ENCODE results near the gene PI16. TPM values are rescaled to one million over a fixed set of nuclear protein-coding genes. Genes with fewer than 3 reads are reported as not detected.
A peak's percentile ranks its signal among the peaks of the same experiment; 100 is the strongest.

Gene PI16
- total RNA-seq, 1 donor from 2014 or later: not detected

DNA sequence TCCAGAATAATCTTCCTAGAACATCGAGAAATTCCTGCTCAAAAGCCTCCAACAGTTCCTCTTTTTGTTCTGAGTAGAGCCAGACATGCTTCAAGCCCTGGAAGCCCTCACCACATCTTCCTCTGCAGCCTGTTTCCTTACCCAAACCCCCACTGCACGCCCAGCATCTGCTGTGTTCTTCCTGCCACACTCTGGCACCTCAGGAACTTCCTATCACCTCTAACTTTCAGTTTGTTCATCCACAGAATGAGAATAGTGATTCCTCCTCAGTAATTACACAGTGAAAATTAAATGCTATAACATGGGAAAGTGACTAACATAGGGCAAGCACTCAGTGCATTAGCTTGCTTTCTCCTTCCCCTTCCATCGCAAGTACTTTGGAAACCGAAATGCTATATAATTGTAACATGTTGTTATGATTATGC lies 42.5 kb upstream of the PI16 start:
- no peaks in the 10 kb centered on the region for H3K27me3 ChIP-seq (ENCODE audit: control insufficient read depth, insufficient read depth, low read length)
- no peak for TF ChIP-seq CTCF (IDR thresholded peaks at IDR 0.05; ENCODE audit: insufficient read depth, low read length, severe bottlenecking)
- no peak overlapping the region for H3K4me3 ChIP-seq (ENCODE audit: low read depth, low read length)
- H3K36me3 ChIP-seq (ENCODE audit: control insufficient read depth, insufficient read depth, low read length): peaks cover 6% of the 10 kb centered on the region
- FAIRE-seq (no peak), DNase-seq (ENCODE audit: low read depth) (no peak)

DNA sequence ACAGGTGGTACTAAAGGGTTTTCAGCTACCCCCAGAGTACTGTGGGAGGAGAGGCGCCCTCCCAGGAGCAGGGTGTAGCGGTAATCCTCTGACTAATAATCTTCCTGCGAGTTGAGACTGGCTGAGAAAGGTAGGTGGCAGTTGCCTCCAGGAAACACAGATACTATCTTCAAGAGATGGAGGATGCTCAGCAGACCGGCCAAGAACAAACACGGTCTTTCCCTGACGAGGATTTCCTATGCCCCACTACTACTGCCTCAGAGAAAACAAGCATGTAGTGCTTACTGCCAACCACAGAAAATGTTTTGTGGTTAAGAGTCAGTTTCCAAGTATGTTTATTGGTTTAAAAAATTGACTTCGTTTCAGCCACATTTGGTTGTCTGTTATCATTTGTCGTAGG lies 42.0 kb upstream of the PI16 start:
- DNase-seq (ENCODE audit: low read depth) (peak; percentile 91), FAIRE-seq (no peak)
- Histone ChIP-seq H3K4me3 (ENCODE audit: low read depth, low read length) (no peak overlapping the region), H3K36me3 (ENCODE audit: control insufficient read depth, insufficient read depth, low read length) (peaks cover 9% of the 10 kb centered on the region), H3K27me3 (ENCODE audit: control insufficient read depth, insufficient read depth, low read length) (no peaks in the 10 kb centered on the region)
- peak; percentile 14 for TF ChIP-seq CTCF (IDR thresholded peaks at IDR 0.05; ENCODE audit: insufficient read depth, low read length, severe bottlenecking)

DNA sequence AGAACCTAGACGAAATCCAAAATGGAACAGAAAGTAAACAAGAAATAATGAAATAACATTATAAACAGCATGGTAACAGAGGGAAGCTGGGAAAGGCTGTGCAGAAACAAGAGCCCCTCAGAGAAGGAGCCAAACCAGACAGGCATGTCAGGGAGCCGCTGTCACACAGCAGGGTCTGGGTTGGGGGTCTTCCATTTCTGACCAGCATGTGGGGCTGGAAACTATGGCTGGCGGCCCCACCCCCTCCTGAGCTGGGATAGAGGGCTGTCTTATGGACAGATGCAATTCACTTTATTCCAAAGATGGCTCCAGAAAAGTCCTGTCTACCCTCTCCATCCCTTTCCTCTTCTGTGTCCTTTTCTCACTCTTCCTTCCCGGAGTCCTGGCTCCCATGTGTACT lies 41.5 kb upstream of the PI16 start:
- Histone ChIP-seq H3K27me3 (ENCODE audit: control insufficient read depth, insufficient read depth, low read length) (no peaks in the 10 kb centered on the region), H3K4me3 (ENCODE audit: low read depth, low read length) (no peak overlapping the region), H3K36me3 (ENCODE audit: control insufficient read depth, insufficient read depth, low read length) (peaks cover 10% of the 10 kb centered on the region)
- DNase-seq (ENCODE audit: low read depth) (no peak), FAIRE-seq (no peak)
- no peak for TF ChIP-seq CTCF (IDR thresholded peaks at IDR 0.05; ENCODE audit: insufficient read depth, low read length, severe bottlenecking)

DNA sequence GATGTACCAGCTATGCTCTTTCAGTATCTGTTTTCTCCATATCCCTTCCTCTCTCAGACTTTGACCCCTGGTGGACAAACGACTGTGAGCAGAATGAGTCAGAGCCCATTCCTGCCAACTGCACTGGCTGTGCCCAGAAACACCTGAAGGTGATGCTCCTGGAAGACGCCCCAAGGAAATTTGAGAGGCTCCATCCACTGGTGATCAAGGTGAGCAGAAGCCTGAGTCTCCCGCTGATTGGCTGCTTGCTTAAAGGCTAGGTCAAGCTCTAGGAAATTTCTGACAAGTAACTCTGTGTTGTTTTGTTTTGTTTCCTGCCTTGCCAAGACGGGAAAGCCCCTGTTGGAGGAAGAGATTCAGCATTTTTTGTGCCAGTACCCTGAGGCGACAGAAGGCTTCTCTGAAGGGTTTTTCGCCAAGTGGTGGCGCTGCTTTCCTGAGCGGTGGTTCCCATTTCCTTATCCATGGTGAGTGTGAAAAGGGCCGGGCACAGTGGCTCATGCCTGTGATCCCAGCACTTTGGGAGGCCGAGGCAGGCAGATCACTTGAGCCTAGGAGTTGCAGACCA lies 40.2 kb upstream of the PI16 start:
- H3K4me3 ChIP-seq (ENCODE audit: low read depth, low read length): no peak overlapping the region
- no peaks in the 10 kb centered on the region for H3K27me3 ChIP-seq (ENCODE audit: control insufficient read depth, insufficient read depth, low read length)
- no peak for FAIRE-seq
- DNase-seq (ENCODE audit: low read depth): peak; percentile 94
- TF ChIP-seq CTCF (IDR thresholded peaks at IDR 0.05; ENCODE audit: insufficient read depth, low read length, severe bottlenecking): peak; percentile 66
- peaks cover 12% of the 10 kb centered on the region for H3K36me3 ChIP-seq (ENCODE audit: control insufficient read depth, insufficient read depth, low read length)

GRCh38 chr6:36915599-36915998 lies 38.9 kb upstream of the PI16 start:
- H3K4me3 ChIP-seq (ENCODE audit: low read depth, low read length): no peak overlapping the region
- DNase-seq (ENCODE audit: low read depth) (no peak), FAIRE-seq (no peak)
- peaks cover 12% of the 10 kb centered on the region for H3K36me3 ChIP-seq (ENCODE audit: control insufficient read depth, insufficient read depth, low read length)
- no peak for TF ChIP-seq CTCF (IDR thresholded peaks at IDR 0.05; ENCODE audit: insufficient read depth, low read length, severe bottlenecking)
- H3K27me3 ChIP-seq (ENCODE audit: control insufficient read depth, insufficient read depth, low read length): no peaks in the 10 kb centered on the region

- no peak overlapping the region for H3K4me3 ChIP-seq (ENCODE audit: low read depth, low read length)
- FAIRE-seq (no peak), DNase-seq (ENCODE audit: low read depth) (peak; percentile 61)
- H3K27me3 ChIP-seq (ENCODE audit: control insufficient read depth, insufficient read depth, low read length): no peaks in the 10 kb centered on the region
- TF ChIP-seq CTCF (IDR thresholded peaks at IDR 0.05; ENCODE audit: insufficient read depth, low read length, severe bottlenecking): no peak
- peaks cover 15% of the 10 kb centered on the region for H3K36me3 ChIP-seq (ENCODE audit: control insufficient read depth, insufficient read depth, low read length)
Observed at GRCh38 chr6:36916126-36916525, 38.4 kb upstream of the PI16 start.
